Stimulated activated CD4-positive, alpha-beta T cell treated with anti-CD3 and anti-CD28 coated beads, Interleukin-2, amount 100 ng/mL, for 48 hours (primary cell): ENCODE measurements around the gene SOHLH2.

Experiments used
- DNase-seq, 2 donors: peaks; one replicate each; pipeline ENCODE4 v3.0.0-alpha.2; 2020

The SOHLH2 gene

DNA sequence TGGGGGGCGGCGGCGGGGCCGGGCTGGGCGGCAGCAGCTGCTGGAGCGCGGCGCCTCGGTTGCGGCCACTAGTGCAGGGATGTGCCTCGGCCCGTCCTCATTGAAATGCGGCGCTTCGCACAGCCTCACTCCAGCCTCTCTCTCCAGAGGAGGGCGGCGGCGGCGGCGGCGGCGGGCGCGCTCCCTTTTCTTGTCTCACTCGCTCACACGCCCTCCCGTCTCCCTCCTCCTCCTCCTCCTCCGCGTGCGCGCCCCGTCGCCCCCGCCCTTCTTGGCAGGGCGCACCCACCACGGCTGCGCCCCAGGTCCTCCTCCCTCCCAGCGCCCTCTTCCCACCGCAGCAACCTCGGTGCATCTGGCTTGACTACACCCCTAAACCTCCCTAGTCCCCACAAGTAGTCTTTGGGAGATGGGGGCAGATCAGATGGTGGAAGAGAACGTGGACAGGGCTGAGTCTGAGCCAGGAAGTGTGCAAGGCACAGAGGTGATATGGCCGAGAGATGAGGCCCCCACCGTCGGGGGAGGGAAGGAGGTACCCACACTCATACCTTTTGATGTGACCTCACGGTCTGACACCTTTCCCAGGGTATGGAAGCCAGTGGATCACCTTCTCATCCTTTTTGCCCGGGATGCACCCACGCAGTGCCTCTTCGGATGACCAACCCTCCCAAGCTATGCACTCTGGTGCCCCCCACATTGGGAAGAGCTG, 83.0 kb downstream of the SOHLH2 start, which contains the start of gene DCLK1:
DCLK1 (minus strand) TSS at position 161 of the 709 bp plus-strand sequence.
- no peak for DNase-seq

DNA sequence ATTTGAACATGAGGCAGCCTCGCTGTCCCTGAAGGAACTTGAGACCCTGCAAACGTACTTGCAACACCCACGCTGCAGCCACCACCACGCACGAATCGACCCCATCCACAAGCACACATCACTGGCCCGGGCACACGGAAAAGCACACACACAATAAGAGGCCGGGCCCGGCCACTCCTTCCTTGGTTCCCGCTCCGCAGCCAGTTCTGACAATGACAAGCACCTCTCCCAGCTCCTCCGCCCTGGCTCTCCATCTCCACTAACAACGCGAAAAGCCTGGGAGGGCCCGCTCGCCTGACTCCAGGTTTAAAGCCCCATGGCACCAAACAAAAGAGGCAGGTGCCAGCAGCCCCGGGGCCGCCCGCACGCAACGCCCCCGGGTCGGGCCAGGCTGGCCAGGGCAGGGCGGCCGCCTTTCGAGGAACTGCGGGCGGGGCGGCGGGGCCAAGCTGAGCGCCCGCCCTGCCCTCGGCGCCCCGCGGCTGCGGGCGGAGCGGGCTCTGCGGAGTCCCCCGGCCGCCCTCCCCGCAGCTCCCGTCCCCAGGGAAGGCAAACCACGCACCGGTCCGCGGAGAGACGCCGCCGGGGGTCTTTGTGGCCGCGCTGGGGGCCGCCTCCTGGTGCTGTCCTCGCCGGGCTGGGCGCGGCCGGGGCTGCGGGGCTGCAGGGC, 83.7 kb downstream of the SOHLH2 start:
- no peak for DNase-seq

DNA sequence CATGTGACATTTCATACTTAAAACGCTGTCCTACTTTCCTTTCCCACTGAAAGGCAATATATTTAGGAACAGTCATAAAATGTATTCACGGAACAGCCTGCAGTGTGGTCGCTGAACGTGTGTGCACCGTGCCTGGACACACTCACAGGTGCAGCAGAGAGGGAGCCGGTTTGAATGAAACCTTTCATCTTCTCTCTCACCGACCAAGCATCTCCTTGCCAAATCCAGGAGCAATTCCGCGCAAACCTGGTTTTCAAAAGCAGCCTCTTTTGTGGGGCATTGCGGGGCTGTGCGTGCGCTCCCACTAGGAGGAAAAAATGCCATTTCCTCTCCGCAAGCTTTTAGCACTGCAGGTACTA, 84.2 kb downstream of the SOHLH2 start:
- no peak for DNase-seq

DNA sequence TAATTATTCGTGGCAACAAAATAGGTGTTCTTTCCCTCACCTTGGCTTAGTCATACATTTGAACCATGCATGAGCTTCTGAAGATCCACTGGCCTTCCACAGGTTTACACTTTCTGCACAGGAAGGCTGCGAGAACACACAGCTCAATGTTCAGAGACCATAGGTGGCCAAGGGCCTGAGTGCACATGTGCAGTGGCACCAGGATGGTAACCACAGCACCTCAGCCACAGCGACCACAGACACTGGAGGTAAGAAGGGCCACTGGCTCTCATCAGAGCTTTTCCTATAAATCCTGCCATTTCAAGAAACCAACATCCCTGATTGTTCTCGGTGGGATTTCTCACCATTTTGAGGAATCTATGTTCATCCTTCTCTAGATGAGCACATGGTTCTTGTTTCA, 84.8 kb downstream of the SOHLH2 start:
- DNase-seq: no peak

DNA sequence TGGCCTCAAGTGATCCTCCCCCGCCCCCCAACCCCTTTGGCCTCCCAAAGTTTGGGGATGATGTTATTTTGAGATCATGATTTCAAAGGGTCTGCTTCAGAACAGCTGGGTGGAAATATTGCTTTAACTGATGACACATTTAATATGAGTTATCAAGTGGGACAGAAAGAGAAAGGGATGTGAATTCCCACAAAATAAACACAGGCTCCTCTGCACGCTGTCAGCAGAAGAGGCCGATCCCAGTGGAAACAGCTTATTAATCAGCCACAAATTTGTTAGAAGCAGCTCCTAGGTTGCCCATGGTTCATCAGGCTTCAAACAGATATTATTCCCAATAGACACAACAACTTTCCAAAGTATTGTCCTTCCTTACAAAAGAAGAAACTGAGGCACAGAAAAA, 87.9 kb downstream of the SOHLH2 start:
- no peak for DNase-seq

DNA sequence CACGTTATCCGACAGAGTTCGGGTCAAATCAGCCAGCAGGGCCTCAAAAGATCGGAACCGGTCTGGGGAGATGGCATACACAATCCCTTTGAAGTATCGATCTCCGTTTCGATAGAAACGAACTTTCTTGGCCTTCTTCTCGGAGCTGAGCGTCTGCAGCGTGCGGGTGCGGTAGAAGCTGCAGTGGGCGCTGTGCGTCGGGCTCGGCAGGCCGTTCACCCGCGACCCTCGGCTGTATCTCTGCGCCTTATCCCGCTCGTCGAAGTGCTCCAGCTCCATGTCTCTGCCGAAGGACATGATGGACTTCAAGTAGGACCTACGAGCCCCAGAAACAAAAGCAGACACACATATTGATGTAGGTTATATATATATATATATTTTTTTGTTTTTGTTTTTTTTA, 88.5 kb downstream of the SOHLH2 start:
- no peak for DNase-seq

DNA sequence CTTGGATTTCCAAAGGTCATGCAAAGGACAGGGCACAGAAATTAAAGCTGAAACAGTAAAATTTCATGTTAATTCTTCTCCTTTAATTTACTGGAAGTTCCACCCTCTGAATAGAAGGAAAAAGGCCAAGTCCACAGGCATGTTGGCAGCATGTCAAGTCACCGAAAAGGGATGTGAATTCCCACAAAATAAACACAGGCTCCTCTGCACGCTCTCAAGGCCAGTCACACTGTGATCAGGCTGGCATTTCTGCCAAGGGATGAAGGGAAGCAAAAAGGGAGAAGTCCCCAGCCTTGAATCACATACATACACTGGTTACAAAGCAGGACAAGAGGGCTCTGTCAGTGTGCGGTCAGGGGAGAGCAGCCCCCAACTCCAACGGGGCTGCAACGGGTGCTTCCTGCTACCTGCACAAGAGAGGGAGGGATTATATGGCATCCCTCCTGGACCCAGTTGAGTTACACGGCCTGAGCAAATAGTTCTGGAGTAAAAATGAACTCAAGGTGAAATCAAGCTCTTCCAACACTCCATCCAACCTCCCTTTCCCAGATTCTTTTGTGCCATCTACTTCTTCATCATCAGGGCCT, 90.0 kb downstream of the SOHLH2 start:
- DNase-seq: no peak
